Caco-2 (cell line): ENCODE data around the gene USP34. TPM values are rescaled to one million over a fixed set of nuclear protein-coding genes. Genes with fewer than 3 reads are reported as not detected.

Experiments
- BruUV-seq: library from RNA; stranded (reverse); fragments of 400-500 nt; replicated peaks from 2 replicates; lab custom pipeline; 2021; lab: Mats Ljungman, UMichigan
- CTCF ChIA-PET: fragments of 300-600 bp; sonication (Branson Sonifier 250); formaldehyde crosslinking; loops from one replicate; lab custom pipeline; 2022; ENCODE audit warnings: antibody characterized with exemption; lab: Charles Lee
- POLR2A ChIA-PET: fragments of 300-600 bp; sonication (Branson Sonifier 250); formaldehyde crosslinking; loops from one replicate; lab custom pipeline; 2022; ENCODE audit warnings: antibody characterized with exemption; lab: Charles Lee
- DNase-seq, 2 experiments: peaks; one replicate each; pipeline versions ENCODE4 v3.0.0 to v3.0.0-alpha.2; 2020 to 2022
- H3K27me3 ChIP-seq: replicated peaks from 2 replicates; pipeline ENCODE4 v1.6.0; 2011; ENCODE audit warnings: low read length; ENCODE audit not compliant: control insufficient read depth, insufficient read depth
- H3K36me3 ChIP-seq: 2 replicates; pipeline ENCODE4 v1.5.1; 2011; ENCODE audit warnings: low read length; ENCODE audit not compliant: control insufficient read depth, insufficient read depth
- H3K4me1 ChIP-seq: fragments of 250-450 bp; sonication (Bioruptor Pico); 2 replicates; pipeline ENCODE4 v1.5.1; 2020; ENCODE audit warnings: mild to moderate bottlenecking
- H3K4me3 ChIP-seq: 2 replicates; pipeline ENCODE4 v1.5.1; 2011; ENCODE audit warnings: low read depth, mild to moderate bottlenecking, control low read depth, low read length
- H3K9me3 ChIP-seq: fragments of 250-450 bp; sonication (Bioruptor Pico); 2 replicates; pipeline ENCODE4 v1.5.1; 2020; ENCODE audit warnings: mild to moderate bottlenecking, moderate library complexity
- H3K27ac Mint-ChIP-seq: one replicate; pipeline ENCODE4 v1.8.0; 2022; ENCODE audit warnings: mixed read lengths; ENCODE audit not compliant: unreplicated experiment
- H3K27me3 Mint-ChIP-seq: one replicate; pipeline ENCODE4 v1.8.0; 2022; ENCODE audit warnings: mixed read lengths; ENCODE audit not compliant: insufficient read depth, unreplicated experiment
- H3K36me3 Mint-ChIP-seq: one replicate; pipeline ENCODE4 v1.8.0; 2022; ENCODE audit warnings: mild to moderate bottlenecking, mixed read lengths; ENCODE audit not compliant: insufficient read depth, unreplicated experiment
- H3K4me1 Mint-ChIP-seq: one replicate; pipeline ENCODE4 v1.8.0; 2022; ENCODE audit warnings: low read depth, mixed read lengths; ENCODE audit not compliant: unreplicated experiment
- H3K4me3 Mint-ChIP-seq: one replicate; pipeline ENCODE4 v1.8.0; 2022; ENCODE audit warnings: mild to moderate bottlenecking, moderate library complexity, mixed read lengths; ENCODE audit not compliant: unreplicated experiment
- H3K9me3 Mint-ChIP-seq: one replicate; pipeline ENCODE4 v1.8.0; 2022; ENCODE audit warnings: mixed read lengths; ENCODE audit not compliant: unreplicated experiment
- intact Hi-C: fragments of 100-400 bp; cut with micrococcal nuclease; formaldehyde crosslinking; loops from one replicate; pipeline ENCODE4 v1.10.0; 2022; ENCODE audit not compliant: unreplicated experiment
- total RNA-seq: library from RNA; stranded (reverse); gene quantifications from 2 replicates; pipeline ENCODE4 v1.2.3, GENCODE V29; 2022
- TF ChIP-seq, protein P1 (sequence below), 2 experiments: fragments of 200-600 bp in 1 of 2; IDR thresholded peaks; 1 replicate in 1 of 2; 2 replicates in 1 of 2; pipeline versions ENCODE4 v1.5.1 to v1.8.0; 2011 to 2022; ENCODE audit warnings: antibody characterized with exemption in 1 of 2, control low read depth in 1 of 2, inconsistent platforms in 1 of 2, low read depth in 1 of 2, low read length in 1 of 2, mild to moderate bottlenecking in 1 of 2, moderate library complexity in 1 of 2; ENCODE audit not compliant: insufficient read depth in 1 of 2, severe bottlenecking in 1 of 2, unreplicated experiment in 1 of 2

Gene USP34
- total RNA-seq, 1 experiment from 2014 or later = 100 TPM

- POLR2A ChIA-PET = no interaction called here
- BruUV-seq = no TSS peak
- H3K27me3 Mint-ChIP-seq = no peaks in the 10 kb centered on the region
- TF ChIP-seq, protein P1, sequence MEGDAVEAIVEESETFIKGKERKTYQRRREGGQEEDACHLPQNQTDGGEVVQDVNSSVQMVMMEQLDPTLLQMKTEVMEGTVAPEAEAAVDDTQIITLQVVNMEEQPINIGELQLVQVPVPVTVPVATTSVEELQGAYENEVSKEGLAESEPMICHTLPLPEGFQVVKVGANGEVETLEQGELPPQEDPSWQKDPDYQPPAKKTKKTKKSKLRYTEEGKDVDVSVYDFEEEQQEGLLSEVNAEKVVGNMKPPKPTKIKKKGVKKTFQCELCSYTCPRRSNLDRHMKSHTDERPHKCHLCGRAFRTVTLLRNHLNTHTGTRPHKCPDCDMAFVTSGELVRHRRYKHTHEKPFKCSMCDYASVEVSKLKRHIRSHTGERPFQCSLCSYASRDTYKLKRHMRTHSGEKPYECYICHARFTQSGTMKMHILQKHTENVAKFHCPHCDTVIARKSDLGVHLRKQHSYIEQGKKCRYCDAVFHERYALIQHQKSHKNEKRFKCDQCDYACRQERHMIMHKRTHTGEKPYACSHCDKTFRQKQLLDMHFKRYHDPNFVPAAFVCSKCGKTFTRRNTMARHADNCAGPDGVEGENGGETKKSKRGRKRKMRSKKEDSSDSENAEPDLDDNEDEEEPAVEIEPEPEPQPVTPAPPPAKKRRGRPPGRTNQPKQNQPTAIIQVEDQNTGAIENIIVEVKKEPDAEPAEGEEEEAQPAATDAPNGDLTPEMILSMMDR (IDR thresholded peaks at IDR 0.05; ENCODE audit: insufficient read depth in 1 of 2, low read depth in 1 of 2, low read length in 1 of 2, severe bottlenecking in 1 of 2, unreplicated experiment in 1 of 2) = no peak
- no peaks in the 10 kb centered on the region for H3K36me3 ChIP-seq
- no peak for DNase-seq
- CTCF ChIA-PET = no interaction called here
- no peaks in the 10 kb centered on the region for H3K4me1 ChIP-seq
- H3K9me3 ChIP-seq = peaks cover 5% of the 10 kb centered on the region
- no peak overlapping the region for H3K4me3 ChIP-seq
- H3K36me3 Mint-ChIP-seq = no peaks in the 10 kb centered on the region
- no peaks in the 10 kb centered on the region for H3K27me3 ChIP-seq
- intact Hi-C loops = no loop called here
- no peak overlapping the region for H3K27ac Mint-ChIP-seq
- no peaks in the 10 kb centered on the region for H3K4me1 Mint-ChIP-seq
- peaks cover 15% of the 10 kb centered on the region for H3K9me3 Mint-ChIP-seq
- no peak overlapping the region for H3K4me3 Mint-ChIP-seq
Observed at GRCh38 chr2:61158356-61158955, 312.4 kb downstream of the USP34 start.

DNA sequence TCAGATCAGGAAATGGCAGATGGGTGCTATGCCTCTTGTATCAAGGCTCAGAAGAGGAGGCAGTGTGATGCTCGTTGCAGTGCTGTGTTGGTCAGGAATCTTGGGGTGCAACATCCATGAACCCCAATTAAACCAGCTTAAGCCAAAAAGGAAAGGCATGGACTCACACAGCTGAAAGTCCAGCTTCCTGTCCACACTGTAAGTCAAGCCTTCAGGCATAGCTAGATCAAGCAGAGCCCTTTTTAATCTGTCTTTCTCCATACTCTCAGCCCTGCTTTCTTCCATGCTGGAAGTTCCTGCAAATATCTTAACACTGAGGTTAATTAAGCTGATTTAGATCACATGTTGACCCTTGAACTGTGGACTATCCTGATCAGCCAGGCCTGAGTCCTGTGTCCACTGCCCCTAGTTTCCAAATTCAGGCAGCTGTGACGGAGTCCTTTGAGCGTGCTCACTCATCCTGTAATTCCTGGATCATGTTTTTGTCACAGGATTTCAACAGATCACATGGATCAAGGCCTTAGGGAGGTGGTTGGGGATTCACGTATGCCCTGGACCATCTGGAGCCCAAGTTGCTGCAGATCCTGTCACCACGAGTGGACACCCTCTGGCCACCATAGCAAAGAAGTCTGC is 313.4 kb downstream of the USP34 start:
- no peaks in the 10 kb centered on the region for H3K36me3 ChIP-seq
- TF ChIP-seq, protein P1 (IDR thresholded peaks at IDR 0.05; ENCODE audit: insufficient read depth in 1 of 2, low read depth in 1 of 2, low read length in 1 of 2, severe bottlenecking in 1 of 2, unreplicated experiment in 1 of 2) = no peak
- no peaks in the 10 kb centered on the region for H3K27me3 ChIP-seq
- Mint-ChIP-seq H3K9me3 (peaks cover 15% of the 10 kb centered on the region), H3K36me3 (no peaks in the 10 kb centered on the region), H3K4me3 (no peak overlapping the region), H3K4me1 (no peaks in the 10 kb centered on the region), H3K27me3 (no peaks in the 10 kb centered on the region), H3K27ac (no peak overlapping the region)
- no TSS peak for BruUV-seq
- ChIA-PET CTCF (no interaction called here), POLR2A (no interaction called here)
- no peak for DNase-seq
- H3K4me1 ChIP-seq = no peaks in the 10 kb centered on the region
- intact Hi-C loops = no loop called here
- peaks cover 5% of the 10 kb centered on the region for H3K9me3 ChIP-seq
- no peak overlapping the region for H3K4me3 ChIP-seq

DNA sequence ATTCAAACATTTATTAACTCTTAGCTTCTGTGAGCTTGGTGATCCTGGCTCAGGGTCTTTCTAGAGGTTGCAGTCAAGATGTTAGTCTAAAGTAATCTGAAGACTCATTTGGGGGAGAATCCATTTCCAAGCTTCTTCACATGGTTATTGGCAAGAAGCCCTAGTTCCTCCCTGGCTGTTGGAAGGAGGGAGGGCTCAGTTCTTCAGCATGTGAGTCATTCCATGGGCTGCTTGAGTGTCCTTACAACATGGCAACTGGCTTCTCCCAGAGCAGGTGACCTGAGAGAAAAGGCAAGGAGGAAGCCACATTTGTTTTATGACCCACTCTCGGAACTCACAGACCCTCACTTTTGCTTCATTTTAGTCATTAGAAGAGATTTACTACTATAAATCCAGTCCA is 319.5 kb downstream of the USP34 start:
- no peaks in the 10 kb centered on the region for H3K36me3 ChIP-seq
- no peaks in the 10 kb centered on the region for H3K27me3 ChIP-seq
- ChIA-PET POLR2A (no interaction called here), CTCF (no interaction called here)
- BruUV-seq = no TSS peak
- Mint-ChIP-seq H3K36me3 (no peaks in the 10 kb centered on the region), H3K4me1 (no peaks in the 10 kb centered on the region), H3K4me3 (no peak overlapping the region), H3K9me3 (no peaks in the 10 kb centered on the region), H3K27ac (no peak overlapping the region), H3K27me3 (no peaks in the 10 kb centered on the region)
- no peaks in the 10 kb centered on the region for H3K4me1 ChIP-seq
- no peak overlapping the region for H3K4me3 ChIP-seq
- intact Hi-C loops = no loop called here
- no peak for DNase-seq
- no peaks in the 10 kb centered on the region for H3K9me3 ChIP-seq
- TF ChIP-seq, protein P1 (IDR thresholded peaks at IDR 0.05; ENCODE audit: insufficient read depth in 1 of 2, low read depth in 1 of 2, low read length in 1 of 2, severe bottlenecking in 1 of 2, unreplicated experiment in 1 of 2) = no peak
